ENCODE measurements around the gene GPR160.

DNA sequence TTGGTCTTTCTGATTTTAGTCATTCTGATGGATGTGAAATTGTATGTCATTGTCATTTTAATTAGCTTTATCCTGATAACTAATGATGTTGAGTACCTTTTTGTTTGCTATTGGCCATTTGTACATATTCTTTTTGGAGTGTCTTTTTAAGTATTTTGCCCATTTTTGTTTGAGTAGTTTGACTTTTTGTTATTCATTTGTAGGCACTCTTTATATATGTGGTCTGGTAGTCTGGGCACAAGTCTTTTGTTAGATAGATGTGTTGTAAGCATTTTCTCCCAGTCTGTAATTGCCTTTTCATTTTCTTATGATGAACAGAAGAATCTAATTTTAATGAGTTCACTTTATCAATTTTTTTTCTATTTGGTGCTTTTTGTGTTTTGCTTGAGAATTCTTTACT lies 14.6 kb downstream of the GPR160 start:
- TF ChIP-seq, protein P1, sequence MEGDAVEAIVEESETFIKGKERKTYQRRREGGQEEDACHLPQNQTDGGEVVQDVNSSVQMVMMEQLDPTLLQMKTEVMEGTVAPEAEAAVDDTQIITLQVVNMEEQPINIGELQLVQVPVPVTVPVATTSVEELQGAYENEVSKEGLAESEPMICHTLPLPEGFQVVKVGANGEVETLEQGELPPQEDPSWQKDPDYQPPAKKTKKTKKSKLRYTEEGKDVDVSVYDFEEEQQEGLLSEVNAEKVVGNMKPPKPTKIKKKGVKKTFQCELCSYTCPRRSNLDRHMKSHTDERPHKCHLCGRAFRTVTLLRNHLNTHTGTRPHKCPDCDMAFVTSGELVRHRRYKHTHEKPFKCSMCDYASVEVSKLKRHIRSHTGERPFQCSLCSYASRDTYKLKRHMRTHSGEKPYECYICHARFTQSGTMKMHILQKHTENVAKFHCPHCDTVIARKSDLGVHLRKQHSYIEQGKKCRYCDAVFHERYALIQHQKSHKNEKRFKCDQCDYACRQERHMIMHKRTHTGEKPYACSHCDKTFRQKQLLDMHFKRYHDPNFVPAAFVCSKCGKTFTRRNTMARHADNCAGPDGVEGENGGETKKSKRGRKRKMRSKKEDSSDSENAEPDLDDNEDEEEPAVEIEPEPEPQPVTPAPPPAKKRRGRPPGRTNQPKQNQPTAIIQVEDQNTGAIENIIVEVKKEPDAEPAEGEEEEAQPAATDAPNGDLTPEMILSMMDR (IDR thresholded peaks at IDR 0.05; ENCODE audit: insufficient read depth, low read length) = no peak
- TF ChIP-seq, protein P2, sequence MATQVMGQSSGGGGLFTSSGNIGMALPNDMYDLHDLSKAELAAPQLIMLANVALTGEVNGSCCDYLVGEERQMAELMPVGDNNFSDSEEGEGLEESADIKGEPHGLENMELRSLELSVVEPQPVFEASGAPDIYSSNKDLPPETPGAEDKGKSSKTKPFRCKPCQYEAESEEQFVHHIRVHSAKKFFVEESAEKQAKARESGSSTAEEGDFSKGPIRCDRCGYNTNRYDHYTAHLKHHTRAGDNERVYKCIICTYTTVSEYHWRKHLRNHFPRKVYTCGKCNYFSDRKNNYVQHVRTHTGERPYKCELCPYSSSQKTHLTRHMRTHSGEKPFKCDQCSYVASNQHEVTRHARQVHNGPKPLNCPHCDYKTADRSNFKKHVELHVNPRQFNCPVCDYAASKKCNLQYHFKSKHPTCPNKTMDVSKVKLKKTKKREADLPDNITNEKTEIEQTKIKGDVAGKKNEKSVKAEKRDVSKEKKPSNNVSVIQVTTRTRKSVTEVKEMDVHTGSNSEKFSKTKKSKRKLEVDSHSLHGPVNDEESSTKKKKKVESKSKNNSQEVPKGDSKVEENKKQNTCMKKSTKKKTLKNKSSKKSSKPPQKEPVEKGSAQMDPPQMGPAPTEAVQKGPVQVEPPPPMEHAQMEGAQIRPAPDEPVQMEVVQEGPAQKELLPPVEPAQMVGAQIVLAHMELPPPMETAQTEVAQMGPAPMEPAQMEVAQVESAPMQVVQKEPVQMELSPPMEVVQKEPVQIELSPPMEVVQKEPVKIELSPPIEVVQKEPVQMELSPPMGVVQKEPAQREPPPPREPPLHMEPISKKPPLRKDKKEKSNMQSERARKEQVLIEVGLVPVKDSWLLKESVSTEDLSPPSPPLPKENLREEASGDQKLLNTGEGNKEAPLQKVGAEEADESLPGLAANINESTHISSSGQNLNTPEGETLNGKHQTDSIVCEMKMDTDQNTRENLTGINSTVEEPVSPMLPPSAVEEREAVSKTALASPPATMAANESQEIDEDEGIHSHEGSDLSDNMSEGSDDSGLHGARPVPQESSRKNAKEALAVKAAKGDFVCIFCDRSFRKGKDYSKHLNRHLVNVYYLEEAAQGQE (IDR thresholded peaks at IDR 0.05; ENCODE audit: insufficient replicate concordance, low read depth) = no peak
- no peak for TF ChIP-seq POLR2AphosphoS5 (IDR thresholded peaks at IDR 0.05; ENCODE audit: low read depth)
- no peak for TF ChIP-seq GABPA (IDR thresholded peaks at IDR 0.05; ENCODE audit: low read depth)
